ENCODE measurements around the gene EPHB2.

Gene EPHB2

GRCh38 chr1:22754824-22755223 lies 44.2 kb downstream of the EPHB2 start:
- Histone ChIP-seq H2AFZ (ENCODE audit: low read length) (no peak overlapping the region), H3K79me2 (ENCODE audit: insufficient read depth, low read length) (no peaks in the 10 kb centered on the region), H3K9me2 (replicated peaks; ENCODE audit: low read depth, low read length) (no peaks in the 10 kb centered on the region), H3K4me2 (ENCODE audit: low read depth, low read length, poor library complexity, severe bottlenecking) (no peak overlapping the region), H3F3A (ENCODE audit: low read depth) (no peaks in the 10 kb centered on the region), H3K36me3 (ENCODE audit: insufficient read depth, low read length) (no peaks in the 10 kb centered on the region), H3K9me3 (ENCODE audit: insufficient read depth, low read depth, low read length) (no peaks in the 10 kb centered on the region), H4K20me1 (ENCODE audit: insufficient read depth, low read length, poor library complexity, severe bottlenecking) (no peaks in the 10 kb centered on the region), H3K4me3 (ENCODE audit: low read length, poor library complexity, severe bottlenecking) (no peak overlapping the region), H3K27me3 (ENCODE audit: insufficient read depth, low read length, poor library complexity, severe bottlenecking) (no peaks in the 10 kb centered on the region), H3K9ac (ENCODE audit: low read depth, low read length, poor library complexity, severe bottlenecking) (no peak overlapping the region), H3K4me1 (ENCODE audit: insufficient read depth, low read length, poor library complexity, severe bottlenecking) (no peaks in the 10 kb centered on the region)
- TF ChIP-seq, protein P1, sequence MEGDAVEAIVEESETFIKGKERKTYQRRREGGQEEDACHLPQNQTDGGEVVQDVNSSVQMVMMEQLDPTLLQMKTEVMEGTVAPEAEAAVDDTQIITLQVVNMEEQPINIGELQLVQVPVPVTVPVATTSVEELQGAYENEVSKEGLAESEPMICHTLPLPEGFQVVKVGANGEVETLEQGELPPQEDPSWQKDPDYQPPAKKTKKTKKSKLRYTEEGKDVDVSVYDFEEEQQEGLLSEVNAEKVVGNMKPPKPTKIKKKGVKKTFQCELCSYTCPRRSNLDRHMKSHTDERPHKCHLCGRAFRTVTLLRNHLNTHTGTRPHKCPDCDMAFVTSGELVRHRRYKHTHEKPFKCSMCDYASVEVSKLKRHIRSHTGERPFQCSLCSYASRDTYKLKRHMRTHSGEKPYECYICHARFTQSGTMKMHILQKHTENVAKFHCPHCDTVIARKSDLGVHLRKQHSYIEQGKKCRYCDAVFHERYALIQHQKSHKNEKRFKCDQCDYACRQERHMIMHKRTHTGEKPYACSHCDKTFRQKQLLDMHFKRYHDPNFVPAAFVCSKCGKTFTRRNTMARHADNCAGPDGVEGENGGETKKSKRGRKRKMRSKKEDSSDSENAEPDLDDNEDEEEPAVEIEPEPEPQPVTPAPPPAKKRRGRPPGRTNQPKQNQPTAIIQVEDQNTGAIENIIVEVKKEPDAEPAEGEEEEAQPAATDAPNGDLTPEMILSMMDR (conservative IDR thresholded peaks at IDR 0.05; ENCODE audit: low read length) = no peak
- TF ChIP-seq EZH2phosphoT487 (IDR thresholded peaks at IDR 0.05; ENCODE audit: borderline replicate concordance) = no peak

DNA sequence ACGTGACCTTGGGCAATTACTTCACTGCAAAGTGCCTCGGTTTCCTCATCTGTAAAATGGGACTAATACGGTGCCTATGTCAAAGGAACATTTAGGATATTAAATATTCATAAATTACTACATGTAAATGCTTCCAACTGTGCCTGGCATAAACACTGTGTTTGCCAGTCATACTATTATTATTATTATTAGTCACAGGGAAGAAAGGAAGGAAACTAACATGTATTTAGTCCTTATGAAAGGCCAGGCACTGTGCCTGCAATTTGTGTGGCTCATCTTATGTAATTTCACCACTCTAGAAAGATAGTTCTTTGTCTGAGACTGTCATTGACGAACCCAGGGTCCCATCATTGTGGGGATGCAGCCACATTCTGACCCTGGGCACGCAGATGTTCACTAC lies 45.0 kb downstream of the EPHB2 start:
- H3K4me1 ChIP-seq (ENCODE audit: insufficient read depth, low read length, poor library complexity, severe bottlenecking) = no peaks in the 10 kb centered on the region
- no peaks in the 10 kb centered on the region for H3K9me2 ChIP-seq (replicated peaks; ENCODE audit: low read depth, low read length)
- H3K4me2 ChIP-seq (ENCODE audit: low read depth, low read length, poor library complexity, severe bottlenecking) = no peak overlapping the region
- H3K79me2 ChIP-seq (ENCODE audit: insufficient read depth, low read length) = no peaks in the 10 kb centered on the region
- H3F3A ChIP-seq (ENCODE audit: low read depth) = no peaks in the 10 kb centered on the region
- no peak overlapping the region for H3K4me3 ChIP-seq (ENCODE audit: low read length, poor library complexity, severe bottlenecking)
- no peak overlapping the region for H3K9ac ChIP-seq (ENCODE audit: low read depth, low read length, poor library complexity, severe bottlenecking)
- H3K27me3 ChIP-seq (ENCODE audit: insufficient read depth, low read length, poor library complexity, severe bottlenecking) = no peaks in the 10 kb centered on the region
- H3K36me3 ChIP-seq (ENCODE audit: insufficient read depth, low read length) = no peaks in the 10 kb centered on the region
- TF ChIP-seq, protein P1 (conservative IDR thresholded peaks at IDR 0.05; ENCODE audit: low read length) = no peak
- TF ChIP-seq EZH2phosphoT487 (IDR thresholded peaks at IDR 0.05; ENCODE audit: borderline replicate concordance) = no peak
- H2AFZ ChIP-seq (ENCODE audit: low read length) = no peak overlapping the region
- H4K20me1 ChIP-seq (ENCODE audit: insufficient read depth, low read length, poor library complexity, severe bottlenecking) = no peaks in the 10 kb centered on the region
- no peaks in the 10 kb centered on the region for H3K9me3 ChIP-seq (ENCODE audit: insufficient read depth, low read depth, low read length)

- Histone ChIP-seq H2AFZ (ENCODE audit: low read length) (no peak overlapping the region), H3K4me3 (ENCODE audit: low read length, poor library complexity, severe bottlenecking) (no peak overlapping the region), H3K4me1 (ENCODE audit: insufficient read depth, low read length, poor library complexity, severe bottlenecking) (no peaks in the 10 kb centered on the region), H3K9ac (ENCODE audit: low read depth, low read length, poor library complexity, severe bottlenecking) (no peak overlapping the region), H3K9me2 (replicated peaks; ENCODE audit: low read depth, low read length) (no peaks in the 10 kb centered on the region), H3K4me2 (ENCODE audit: low read depth, low read length, poor library complexity, severe bottlenecking) (no peak overlapping the region), H3K36me3 (ENCODE audit: insufficient read depth, low read length) (no peaks in the 10 kb centered on the region), H3K9me3 (ENCODE audit: insufficient read depth, low read depth, low read length) (no peaks in the 10 kb centered on the region), H3K27me3 (ENCODE audit: insufficient read depth, low read length, poor library complexity, severe bottlenecking) (no peaks in the 10 kb centered on the region), H4K20me1 (ENCODE audit: insufficient read depth, low read length, poor library complexity, severe bottlenecking) (no peaks in the 10 kb centered on the region), H3F3A (ENCODE audit: low read depth) (no peaks in the 10 kb centered on the region), H3K79me2 (ENCODE audit: insufficient read depth, low read length) (no peaks in the 10 kb centered on the region)
- TF ChIP-seq, protein P1 (conservative IDR thresholded peaks at IDR 0.05; ENCODE audit: low read length) = no peak
- TF ChIP-seq EZH2phosphoT487 (IDR thresholded peaks at IDR 0.05; ENCODE audit: borderline replicate concordance) = no peak
Measured at GRCh38 chr1:22756125-22756735, 45.6 kb downstream of the EPHB2 start.

Data from Loucy (cell line).